SU-DHL-6 (cell line): ENCODE results near the gene BRD3OS.

Experiments used
- H2AFZ ChIP-seq: fragments of 200-600 bp; sonication (generic); 2 replicates; pipeline ENCODE4 v1.6.1; 2014; ENCODE audit warnings: low read depth, mild to moderate bottlenecking, moderate library complexity, mixed read lengths, antibody characterized with exemption, low read length; ENCODE audit not compliant: severe bottlenecking
- H3F3A ChIP-seq: fragments of 200-600 bp; shearing (Covaris generic); 2 replicates; pipeline ENCODE4 v1.6.0; 2016; ENCODE audit warnings: antibody characterized with exemption, mild to moderate bottlenecking; ENCODE audit not compliant: insufficient read depth
- H3K27ac ChIP-seq: fragments of 200-600 bp; sonication (generic); 2 replicates; pipeline ENCODE4 v1.5.1; 2016; ENCODE audit warnings: low read depth, mild to moderate bottlenecking, low read length, moderate library complexity, mixed read lengths
- H3K27me3 ChIP-seq: fragments of 200-600 bp; sonication (generic), shearing (Covaris generic); 2 replicates; pipeline ENCODE4 v1.6.0; 2014; ENCODE audit warnings: mild to moderate bottlenecking, low read length
- H3K36me3 ChIP-seq: fragments of 200-600 bp; sonication (generic); 2 replicates; pipeline ENCODE4 v1.6.1; 2014; ENCODE audit warnings: mild to moderate bottlenecking, low read length, mixed read lengths
- H3K4me2 ChIP-seq: fragments of 300-600, 200-600 bp; shearing (Covaris generic), sonication (generic); 2 replicates; pipeline ENCODE4 v1.6.0; 2014; ENCODE audit warnings: low read length, low read depth, mild to moderate bottlenecking; ENCODE audit not compliant: poor library complexity, severe bottlenecking
- H3K4me3 ChIP-seq: fragments of 200-600 bp; sonication (generic); 2 replicates; pipeline ENCODE4 v1.5.1; 2014; ENCODE audit warnings: antibody characterized with exemption, low read length, mild to moderate bottlenecking, mixed read lengths; ENCODE audit not compliant: insufficient read depth, poor library complexity, severe bottlenecking
- H3K79me2 ChIP-seq: fragments of 200-600 bp; sonication (generic); 2 replicates; pipeline ENCODE4 v1.6.1; 2014; ENCODE audit warnings: mild to moderate bottlenecking, low read length, moderate library complexity; ENCODE audit not compliant: insufficient read depth
- H3K9ac ChIP-seq: fragments of 200-600 bp; sonication (generic); 2 replicates; pipeline ENCODE4 v1.7.0; 2014; ENCODE audit warnings: mild to moderate bottlenecking, low read length
- H3K9me2 ChIP-seq: fragments of 200-600 bp; sonication (generic); replicated peaks from 2 replicates; pipeline ENCODE4 v1.6.1; 2014; ENCODE audit warnings: low read length; ENCODE audit not compliant: insufficient read depth
- H3K9me3 ChIP-seq: fragments of 200-600 bp; sonication (generic); 2 replicates; pipeline ENCODE4 v1.6.1; 2014; ENCODE audit warnings: low read length, mixed read lengths; ENCODE audit not compliant: insufficient read depth
- H4K20me1 ChIP-seq: fragments of 200-600 bp; sonication (generic); 2 replicates; pipeline ENCODE4 v1.6.1; 2014; ENCODE audit warnings: low read depth, mild to moderate bottlenecking, antibody characterized with exemption, low read length, moderate library complexity, mixed read lengths
- EZH2phosphoT487 ChIP-seq: fragments of 200-600 bp; sonication (generic), shearing (Covaris generic); conservative IDR thresholded peaks from 2 replicates; pipeline ENCODE4 v1.6.1; 2018; ENCODE audit warnings: mild to moderate bottlenecking, antibody characterized with exemption, low read length, moderate library complexity, mixed read lengths
- TF ChIP-seq, protein P1 (sequence below): fragments of 200-600 bp; sonication (generic); IDR thresholded peaks from one replicate; pipeline ENCODE4 v1.5.1; 2017; ENCODE audit warnings: antibody characterized with exemption, mild to moderate bottlenecking, low read length, moderate library complexity; ENCODE audit not compliant: insufficient read depth, poor library complexity, severe bottlenecking

BRD3OS gene

DNA sequence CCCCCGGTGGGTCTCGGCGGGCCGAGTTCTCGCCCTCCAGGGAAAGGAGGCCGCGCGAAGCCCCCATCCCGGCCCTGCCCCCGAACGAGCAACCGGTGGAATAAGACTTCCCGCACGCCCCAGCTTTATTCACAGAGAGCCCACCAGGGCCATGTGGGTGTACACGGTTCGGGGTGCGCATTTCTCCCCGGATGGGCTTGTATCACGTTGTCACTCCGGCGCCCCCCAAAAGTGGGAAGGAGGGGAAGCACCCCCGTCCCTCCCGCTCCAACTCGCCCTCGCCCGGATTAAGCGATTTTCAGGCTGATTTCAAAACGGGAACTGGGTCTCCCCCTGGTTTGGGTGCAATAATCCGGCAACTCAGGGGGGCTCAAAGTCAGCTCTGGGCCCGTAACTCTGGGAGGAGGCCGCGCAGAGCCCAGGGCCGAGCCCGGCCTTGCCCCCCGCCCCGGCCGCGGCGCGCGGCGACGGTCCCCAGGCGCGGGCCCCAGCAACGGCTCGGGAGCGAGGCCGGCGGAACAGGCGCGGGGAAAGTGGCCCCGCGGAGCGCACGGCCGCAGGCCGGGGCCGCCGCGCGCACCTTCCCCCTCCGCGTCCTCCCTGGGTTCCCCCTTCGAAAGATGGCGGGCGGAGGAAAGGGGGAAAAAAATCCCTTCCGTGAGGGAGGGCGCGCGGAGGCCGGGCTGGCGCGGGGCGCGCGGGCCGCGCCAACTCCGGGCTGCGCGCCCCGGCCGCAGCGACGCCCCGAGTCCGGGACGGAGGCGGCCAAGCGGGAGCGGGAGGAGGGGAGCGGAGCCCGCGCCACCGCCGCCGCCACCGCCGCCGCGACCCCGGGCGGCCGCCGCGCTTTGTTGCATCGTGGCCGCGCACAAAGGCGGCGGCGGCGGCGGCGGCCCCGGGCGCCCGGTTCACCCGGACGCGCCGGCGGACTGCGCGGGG lies 41.9 kb downstream of the BRD3OS start:
- Histone ChIP-seq H3K27ac (no peak overlapping the region), H3K9me2 (no peaks in the 10 kb centered on the region), H3K4me3 (peak overlapping the region; percentile 40), H3K4me2 (peak overlapping the region; percentile 52), H2AFZ (no peak overlapping the region), H3K36me3 (no peaks in the 10 kb centered on the region), H3K9me3 (no peaks in the 10 kb centered on the region), H3K9ac (peak overlapping the region; percentile 45), H4K20me1 (no peaks in the 10 kb centered on the region), H3K79me2 (no peaks in the 10 kb centered on the region), H3K27me3 (no peaks in the 10 kb centered on the region), H3F3A (no peaks in the 10 kb centered on the region)
- TF ChIP-seq EZH2phosphoT487, result no peak
- TF ChIP-seq, protein P1, sequence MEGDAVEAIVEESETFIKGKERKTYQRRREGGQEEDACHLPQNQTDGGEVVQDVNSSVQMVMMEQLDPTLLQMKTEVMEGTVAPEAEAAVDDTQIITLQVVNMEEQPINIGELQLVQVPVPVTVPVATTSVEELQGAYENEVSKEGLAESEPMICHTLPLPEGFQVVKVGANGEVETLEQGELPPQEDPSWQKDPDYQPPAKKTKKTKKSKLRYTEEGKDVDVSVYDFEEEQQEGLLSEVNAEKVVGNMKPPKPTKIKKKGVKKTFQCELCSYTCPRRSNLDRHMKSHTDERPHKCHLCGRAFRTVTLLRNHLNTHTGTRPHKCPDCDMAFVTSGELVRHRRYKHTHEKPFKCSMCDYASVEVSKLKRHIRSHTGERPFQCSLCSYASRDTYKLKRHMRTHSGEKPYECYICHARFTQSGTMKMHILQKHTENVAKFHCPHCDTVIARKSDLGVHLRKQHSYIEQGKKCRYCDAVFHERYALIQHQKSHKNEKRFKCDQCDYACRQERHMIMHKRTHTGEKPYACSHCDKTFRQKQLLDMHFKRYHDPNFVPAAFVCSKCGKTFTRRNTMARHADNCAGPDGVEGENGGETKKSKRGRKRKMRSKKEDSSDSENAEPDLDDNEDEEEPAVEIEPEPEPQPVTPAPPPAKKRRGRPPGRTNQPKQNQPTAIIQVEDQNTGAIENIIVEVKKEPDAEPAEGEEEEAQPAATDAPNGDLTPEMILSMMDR, result no peak

DNA sequence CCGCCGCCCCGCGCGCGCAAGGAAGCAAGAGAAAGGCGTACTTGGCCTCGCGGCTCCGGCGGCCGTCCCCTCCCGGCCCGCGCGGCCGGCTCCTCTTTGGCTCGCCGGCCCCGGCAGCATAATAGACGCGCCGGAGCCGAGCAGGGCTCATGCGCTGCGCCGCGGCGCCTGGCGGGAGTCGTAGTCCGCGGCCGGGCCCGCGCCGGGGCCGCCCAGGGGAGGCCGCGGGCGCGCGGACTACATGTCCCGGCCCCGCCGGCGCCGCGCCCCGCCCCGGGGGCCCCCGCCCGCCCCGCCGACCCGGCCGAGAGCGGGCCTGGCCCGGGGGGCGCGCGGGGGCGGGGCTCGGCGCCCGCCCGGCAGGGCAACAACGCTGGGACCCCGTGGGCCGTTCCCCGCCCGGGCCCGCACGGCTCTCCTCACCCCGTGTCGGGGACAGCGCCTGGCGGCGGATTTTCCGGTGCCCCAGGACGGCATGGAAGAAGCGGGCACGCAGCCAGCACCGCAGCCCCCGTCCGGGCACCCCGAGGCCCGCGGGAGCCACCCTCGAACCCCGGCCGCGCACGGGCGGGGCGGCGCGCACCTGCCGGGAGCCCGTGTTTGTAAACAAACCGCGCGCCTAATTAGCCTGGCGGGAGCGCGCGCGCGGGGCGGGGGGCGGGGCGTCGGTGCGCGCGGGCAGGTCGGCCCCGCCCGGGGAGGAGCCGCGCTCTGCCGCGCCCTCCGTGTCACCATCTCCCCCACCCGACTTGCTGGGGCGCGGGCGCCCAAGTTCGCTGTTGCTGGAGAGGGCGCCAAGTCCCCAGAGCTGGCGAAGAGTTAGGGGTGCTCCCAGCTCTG lies 42.8 kb downstream of the BRD3OS start, which contains the start of gene BRD3:
BRD3 (minus strand) TSS at position 123 of the 840 bp plus-strand sequence. CDS start 14,549 bp downstream, outside the sequence.
- no peaks in the 10 kb centered on the region for H3K9me3 ChIP-seq
- peak within 1 kb of the TSS; percentile 98 for H3K4me2 ChIP-seq
- H2AFZ ChIP-seq, result peak within 1 kb of the TSS; percentile 96
- H3K9ac ChIP-seq, result peak within 1 kb of the TSS; percentile 58
- H3K27me3 ChIP-seq, result no peaks in the 10 kb centered on the region
- 0 out of 2 replicates have a peak within 1 kb of the TSS, but pooled peaks have one; percentile 55 for H3K27ac ChIP-seq
- H3K9me2 ChIP-seq, result no peaks in the 10 kb centered on the region
- H3K36me3 ChIP-seq, result no peaks in the 10 kb centered on the region
- H3K4me3 ChIP-seq, result peak within 1 kb of the TSS; percentile 97
- H4K20me1 ChIP-seq, result no peaks in the 10 kb centered on the region
- TF ChIP-seq, protein P1, result no peak
- TF ChIP-seq EZH2phosphoT487, result no peak
- H3K79me2 ChIP-seq, result no peaks in the 10 kb centered on the region
- H3F3A ChIP-seq, result no peaks in the 10 kb centered on the region

DNA sequence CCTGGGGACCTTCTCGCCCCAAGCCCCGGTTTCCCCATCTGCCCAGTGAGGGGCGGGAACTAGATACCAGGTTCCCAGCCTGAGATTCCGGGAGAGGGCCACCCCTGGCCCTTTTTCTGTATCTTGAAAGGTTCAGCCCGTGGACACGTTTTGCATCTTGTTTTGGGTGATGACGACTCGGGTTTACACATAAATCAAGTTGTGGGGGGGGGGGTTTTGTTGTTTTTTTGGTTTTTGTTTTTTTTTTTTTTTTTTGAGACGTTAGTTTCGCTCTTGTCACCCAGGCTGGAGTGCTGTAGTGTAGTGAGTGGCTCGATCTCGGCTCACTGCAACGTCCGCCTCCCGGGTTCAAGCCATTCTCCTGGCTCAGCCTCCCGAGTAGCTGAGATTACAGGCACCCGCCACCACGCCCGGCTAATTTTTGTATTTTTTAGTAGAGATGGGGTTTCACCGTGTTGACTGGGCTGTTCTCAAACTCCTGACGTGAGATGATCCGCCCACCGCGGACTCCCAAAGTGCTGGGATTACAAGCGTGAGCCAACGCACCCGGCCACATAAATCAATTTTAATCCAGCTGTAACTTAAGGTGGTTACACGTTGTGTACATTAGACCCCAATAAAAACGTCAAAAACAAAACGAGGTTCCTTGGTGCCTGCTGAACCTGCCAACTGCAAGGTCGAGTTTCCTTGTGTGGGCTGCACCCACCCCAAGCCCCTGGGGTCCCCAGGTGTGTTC lies 43.6 kb downstream of the BRD3OS start:
- H3K4me2 ChIP-seq, result peak overlapping the region; percentile 98
- H4K20me1 ChIP-seq, result no peaks in the 10 kb centered on the region
- H3K9me2 ChIP-seq, result no peaks in the 10 kb centered on the region
- TF ChIP-seq EZH2phosphoT487, result no peak
- no peaks in the 10 kb centered on the region for H3K79me2 ChIP-seq
- H3F3A ChIP-seq, result no peaks in the 10 kb centered on the region
- H3K9me3 ChIP-seq, result no peaks in the 10 kb centered on the region
- H3K27ac ChIP-seq, result no peak overlapping the region
- H2AFZ ChIP-seq, result peak overlapping the region; percentile 96
- no peaks in the 10 kb centered on the region for H3K36me3 ChIP-seq
- no peaks in the 10 kb centered on the region for H3K27me3 ChIP-seq
- H3K9ac ChIP-seq, result peak overlapping the region; percentile 58
- peak overlapping the region; percentile 97 for H3K4me3 ChIP-seq
